Duodenal mucosa (tissue), 2 donors: ENCODE measurements around the gene ZDHHC13.

Experiments used
- H3K27ac ChIP-seq: one replicate; pipeline ENCODE4 v1.7.0; 2013; ENCODE audit warnings: low read depth, low read length
- H3K27me3 ChIP-seq, 2 donors: one replicate each; pipeline ENCODE4 v1.7.0; 2013; ENCODE audit warnings: low read length in 2 of 2, control low read depth in 1 of 2; ENCODE audit not compliant: insufficient read depth in 2 of 2, control insufficient read depth in 1 of 2
- H3K36me3 ChIP-seq, 2 donors: one replicate each; pipeline ENCODE4 v1.7.0; 2013; ENCODE audit warnings: low read length in 2 of 2, control low read depth in 1 of 2; ENCODE audit not compliant: insufficient read depth in 2 of 2, control insufficient read depth in 1 of 2
- H3K4me1 ChIP-seq, 2 donors: one replicate each; pipeline ENCODE4 v1.7.0; 2013; ENCODE audit warnings: low read length in 2 of 2, control low read depth in 1 of 2; ENCODE audit not compliant: insufficient read depth in 2 of 2, control insufficient read depth in 1 of 2
- H3K4me3 ChIP-seq, 2 donors: one replicate each; pipeline ENCODE4 v1.7.0; 2013; ENCODE audit warnings: low read length in 2 of 2, low read depth in 1 of 2
- H3K9ac ChIP-seq, 2 donors: one replicate each; pipeline ENCODE4 v1.7.0; 2013; ENCODE audit warnings: low read length in 2 of 2, low read depth in 1 of 2
- H3K9me3 ChIP-seq, 2 donors: one replicate each; pipeline ENCODE4 v1.7.0; 2013; ENCODE audit warnings: low read length in 2 of 2, control low read depth in 1 of 2; ENCODE audit not compliant: control insufficient read depth in 1 of 2

Gene ZDHHC13

DNA sequence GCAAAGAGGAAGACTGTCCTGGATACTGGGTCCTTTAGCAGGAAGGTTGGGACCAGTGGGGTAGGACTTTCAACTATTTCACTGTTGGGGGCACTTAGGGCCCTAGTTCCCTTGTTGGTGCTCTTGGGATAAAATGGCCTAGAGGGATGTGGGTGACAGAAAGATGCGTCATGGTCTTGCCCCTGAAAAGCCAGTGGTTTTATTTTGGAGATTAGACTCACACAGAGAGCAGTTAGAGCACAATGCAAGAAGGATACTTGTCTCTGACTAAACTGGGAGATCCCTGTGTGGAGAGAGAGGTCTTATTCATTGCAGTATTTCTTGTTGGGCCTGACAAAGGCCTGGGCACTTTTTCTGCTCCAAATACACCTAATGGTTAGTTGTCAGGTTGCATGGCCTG lies 33.8 kb upstream of the ZDHHC13 start:
- Histone ChIP-seq H3K27ac (no peak overlapping the region), H3K27me3 (no peaks in the 10 kb centered on the region)

DNA sequence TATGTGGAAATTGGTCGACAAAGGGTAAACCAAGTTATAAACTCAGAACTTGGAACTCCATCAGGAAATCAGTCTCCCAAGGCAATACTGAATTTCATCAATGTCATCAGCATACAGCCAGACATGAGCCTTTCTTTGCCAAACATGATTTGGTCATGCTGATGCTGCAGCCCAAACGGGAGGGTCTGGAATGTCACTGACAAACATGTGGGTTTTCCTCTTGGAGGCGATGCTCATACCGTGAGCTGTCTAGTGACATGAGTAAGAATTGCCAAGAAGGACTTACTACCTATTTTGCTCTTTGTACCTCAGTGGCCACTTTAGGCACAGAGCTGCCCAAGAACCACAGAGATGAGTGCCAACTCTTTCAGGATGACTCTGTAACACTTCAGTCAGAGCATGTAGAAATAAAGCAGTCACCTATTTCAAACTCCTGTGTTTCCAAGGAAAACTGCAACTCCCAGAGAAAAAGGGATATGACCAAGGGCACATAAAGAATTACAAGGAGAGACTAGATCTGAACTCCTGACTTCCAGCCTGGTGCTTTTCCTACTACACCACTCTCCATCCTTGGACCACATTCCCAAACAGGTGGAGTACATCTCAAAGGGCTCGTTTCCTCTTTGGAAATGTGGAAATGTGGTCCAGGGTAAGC lies 32.2 kb upstream of the ZDHHC13 start:
- H3K4me1 ChIP-seq = no peaks in the 10 kb centered on the region
- no peak overlapping the region for H3K9ac ChIP-seq
- no peaks in the 10 kb centered on the region for H3K36me3 ChIP-seq
- H3K27me3 ChIP-seq = no peaks in the 10 kb centered on the region
- H3K9me3 ChIP-seq = no peaks in the 10 kb centered on the region
- H3K27ac ChIP-seq = no peak overlapping the region
- no peak overlapping the region for H3K4me3 ChIP-seq

More for the DNA sequence above, 33.8 kb upstream of the ZDHHC13 start:
- Histone ChIP-seq H3K9me3 (no peaks in the 10 kb centered on the region), H3K4me1 (no peaks in the 10 kb centered on the region), H3K9ac (no peak overlapping the region), H3K4me3 (no peak overlapping the region), H3K36me3 (no peaks in the 10 kb centered on the region)

DNA sequence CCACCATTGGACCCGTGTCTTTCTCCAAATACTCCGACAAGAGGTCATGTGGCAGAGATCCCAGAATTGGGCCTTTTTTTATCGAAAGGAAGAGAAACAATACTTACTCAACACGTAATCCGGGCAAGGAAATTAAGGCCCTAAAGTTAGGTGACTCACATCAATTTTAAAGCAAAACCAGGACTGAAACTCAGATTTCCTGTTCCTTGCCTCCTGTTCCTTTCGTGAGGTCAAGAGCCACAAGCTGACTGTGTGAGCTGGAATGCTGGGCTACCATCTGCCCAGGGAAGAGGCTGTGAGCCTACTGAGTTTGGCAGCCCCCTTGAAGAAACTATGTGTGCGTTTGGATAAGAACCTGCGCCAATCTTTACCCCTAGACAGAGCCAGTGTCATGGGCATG lies 29.3 kb upstream of the ZDHHC13 start:
- H3K4me1 ChIP-seq = no peaks in the 10 kb centered on the region
- H3K27me3 ChIP-seq = no peaks in the 10 kb centered on the region
- H3K27ac ChIP-seq = no peak overlapping the region
- H3K36me3 ChIP-seq = no peaks in the 10 kb centered on the region
- no peaks in the 10 kb centered on the region for H3K9me3 ChIP-seq
- no peak overlapping the region for H3K9ac ChIP-seq
- H3K4me3 ChIP-seq = no peak overlapping the region

DNA sequence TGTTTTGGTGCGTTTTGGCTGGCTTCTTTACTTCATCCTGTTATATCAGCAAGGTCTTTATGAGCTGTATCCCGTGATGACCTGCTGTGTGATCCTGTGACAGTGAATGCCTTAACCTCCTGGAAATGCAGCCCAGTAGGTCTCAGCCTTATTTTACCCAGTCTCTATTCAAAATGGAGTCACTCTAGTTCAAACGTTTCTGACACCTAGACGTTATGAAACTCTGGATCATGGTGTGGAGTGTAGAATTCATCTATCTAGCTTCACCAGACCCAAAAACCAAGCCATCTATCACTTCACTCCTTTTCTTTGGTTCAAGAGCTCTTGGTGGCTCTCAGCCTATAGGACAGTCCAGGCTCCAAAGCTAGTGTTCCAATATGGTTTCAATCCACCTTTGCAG lies 28.2 kb upstream of the ZDHHC13 start:
- H3K4me1 ChIP-seq = no peaks in the 10 kb centered on the region
- H3K27me3 ChIP-seq = no peaks in the 10 kb centered on the region
- no peaks in the 10 kb centered on the region for H3K36me3 ChIP-seq
- H3K9me3 ChIP-seq = no peaks in the 10 kb centered on the region
- no peak overlapping the region for H3K27ac ChIP-seq
- no peak overlapping the region for H3K4me3 ChIP-seq
- no peak overlapping the region for H3K9ac ChIP-seq

DNA sequence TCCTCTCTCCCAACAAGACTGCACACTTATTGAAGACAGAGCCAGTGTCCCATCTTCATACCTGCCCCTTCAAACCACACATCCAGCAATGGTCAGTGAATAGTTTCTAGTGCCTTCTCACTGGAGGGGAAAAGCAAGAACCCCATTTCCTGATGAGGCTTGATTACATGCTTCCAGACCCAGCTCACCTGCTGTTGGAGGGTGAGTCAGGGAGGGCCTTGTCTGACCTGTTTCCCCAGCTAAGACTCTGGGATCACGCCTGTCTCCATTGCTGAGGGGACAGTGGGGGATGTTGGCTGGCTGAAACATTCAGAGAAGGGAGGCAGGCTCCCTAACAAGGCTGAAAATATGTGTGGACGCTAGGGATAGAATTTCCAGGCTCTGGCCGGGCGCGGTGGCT lies 27.5 kb upstream of the ZDHHC13 start:
- Histone ChIP-seq H3K27me3 (no peaks in the 10 kb centered on the region), H3K4me1 (no peaks in the 10 kb centered on the region), H3K9me3 (no peaks in the 10 kb centered on the region), H3K9ac (no peak overlapping the region), H3K4me3 (no peak overlapping the region), H3K27ac (no peak overlapping the region), H3K36me3 (no peaks in the 10 kb centered on the region)

DNA sequence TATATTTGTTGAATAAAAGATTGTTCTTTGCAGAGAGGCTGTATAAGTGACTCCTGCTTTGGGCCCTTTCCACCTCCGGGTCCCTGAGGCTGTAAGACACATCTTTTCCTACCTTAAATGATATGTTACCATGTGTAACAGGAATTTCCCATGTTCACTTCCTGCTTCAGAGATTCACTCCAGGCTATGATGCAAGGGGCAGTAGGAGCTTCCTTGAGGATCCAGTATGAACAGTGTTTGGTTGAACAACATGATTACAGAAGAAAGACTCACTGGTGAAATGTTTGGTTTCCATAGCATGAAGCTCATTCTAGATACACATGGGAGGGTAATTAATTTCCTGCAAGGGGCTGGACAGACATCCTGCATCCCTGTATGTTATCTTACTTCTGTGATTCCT lies 25.6 kb upstream of the ZDHHC13 start:
- H3K27ac ChIP-seq = no peak overlapping the region
- no peak overlapping the region for H3K4me3 ChIP-seq
- H3K9ac ChIP-seq = no peak overlapping the region
- no peaks in the 10 kb centered on the region for H3K4me1 ChIP-seq
- no peaks in the 10 kb centered on the region for H3K9me3 ChIP-seq
- H3K27me3 ChIP-seq = no peaks in the 10 kb centered on the region
- no peaks in the 10 kb centered on the region for H3K36me3 ChIP-seq

DNA sequence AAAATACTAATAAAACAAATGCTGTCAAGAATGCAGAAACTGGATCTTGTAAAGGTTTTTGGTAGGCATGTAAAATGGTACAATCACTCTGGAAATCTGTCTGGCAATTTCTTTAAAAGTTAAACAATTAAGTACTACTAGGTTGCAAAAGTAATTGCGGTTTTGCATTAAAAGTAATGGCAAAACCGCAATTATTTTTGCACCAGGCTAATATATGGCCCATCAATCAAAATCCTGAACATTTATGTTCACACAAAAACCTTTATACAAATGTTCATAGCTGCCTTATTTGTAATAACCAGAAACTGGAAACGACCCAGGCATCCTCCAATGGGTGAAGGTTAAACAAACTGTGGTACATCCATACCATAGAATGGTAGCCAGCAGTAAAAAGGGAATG lies 24.6 kb upstream of the ZDHHC13 start:
- no peaks in the 10 kb centered on the region for H3K4me1 ChIP-seq
- no peaks in the 10 kb centered on the region for H3K36me3 ChIP-seq
- no peaks in the 10 kb centered on the region for H3K9me3 ChIP-seq
- H3K9ac ChIP-seq = no peak overlapping the region
- no peaks in the 10 kb centered on the region for H3K27me3 ChIP-seq
- no peak overlapping the region for H3K4me3 ChIP-seq
- no peak overlapping the region for H3K27ac ChIP-seq

DNA sequence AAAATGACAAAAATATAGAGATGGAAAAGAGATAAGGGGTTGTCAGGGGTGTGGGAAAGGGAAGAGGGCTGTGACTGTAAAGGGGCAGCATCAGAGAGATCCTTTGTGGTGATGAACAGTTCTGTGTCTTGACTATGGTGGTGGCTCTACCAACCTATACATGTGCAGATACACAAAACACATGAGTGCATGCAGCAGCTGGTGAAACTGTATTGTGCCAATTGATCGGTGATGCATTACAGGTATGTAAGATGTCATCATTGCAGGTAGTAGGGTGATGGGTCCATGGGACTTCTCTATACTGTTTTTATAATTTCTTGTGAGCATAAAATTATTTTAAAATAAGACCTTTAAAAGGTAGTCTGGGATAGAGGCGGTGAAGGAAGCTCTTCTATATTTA lies 24.1 kb upstream of the ZDHHC13 start:
- Histone ChIP-seq H3K4me1 (no peaks in the 10 kb centered on the region), H3K27me3 (no peaks in the 10 kb centered on the region), H3K9ac (no peak overlapping the region), H3K27ac (no peak overlapping the region), H3K4me3 (no peak overlapping the region), H3K36me3 (no peaks in the 10 kb centered on the region), H3K9me3 (no peaks in the 10 kb centered on the region)

DNA sequence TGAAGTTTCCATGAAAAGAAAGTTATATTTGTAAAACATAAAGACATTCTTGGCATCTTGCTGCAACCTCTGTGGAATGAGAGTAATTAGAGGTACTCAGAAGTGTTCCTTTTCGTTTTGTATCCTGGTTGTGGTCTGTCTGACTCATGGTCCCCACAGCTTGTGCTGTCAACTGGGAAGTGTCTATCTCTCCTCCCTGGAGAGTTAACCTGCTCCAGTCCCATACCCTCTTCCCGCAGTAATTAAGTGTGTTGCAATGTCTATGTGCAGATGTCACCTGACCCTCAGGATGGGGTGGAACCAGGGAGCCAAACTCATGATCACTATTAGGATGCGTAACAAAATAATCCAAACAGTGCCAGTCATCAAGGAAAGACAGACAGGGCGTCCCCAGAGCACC lies 23.0 kb upstream of the ZDHHC13 start:
- Histone ChIP-seq H3K9me3 (no peaks in the 10 kb centered on the region), H3K4me3 (no peak overlapping the region), H3K36me3 (no peaks in the 10 kb centered on the region), H3K27ac (no peak overlapping the region), H3K27me3 (no peaks in the 10 kb centered on the region), H3K9ac (no peak overlapping the region), H3K4me1 (no peaks in the 10 kb centered on the region)

DNA sequence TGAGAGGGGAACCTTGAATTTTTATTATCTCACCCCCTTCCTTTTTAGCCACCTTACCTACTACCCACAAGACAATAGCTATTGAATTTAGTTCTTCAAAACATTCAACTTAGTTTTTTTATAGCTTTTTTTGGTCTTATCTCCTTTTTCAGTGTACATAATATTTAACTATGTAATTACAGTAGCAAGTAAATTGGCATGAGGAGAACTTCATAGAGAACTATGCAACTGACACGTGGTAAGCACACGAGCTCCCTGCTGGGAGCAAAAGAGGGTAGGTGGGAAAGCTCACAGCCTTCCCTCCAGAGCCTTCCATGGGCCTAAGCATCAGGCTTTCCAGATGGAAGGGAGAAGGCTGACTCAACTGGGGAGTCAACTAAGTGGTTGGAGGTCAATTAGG lies 22.1 kb upstream of the ZDHHC13 start:
- H3K4me1 ChIP-seq = no peaks in the 10 kb centered on the region
- H3K27ac ChIP-seq = no peak overlapping the region
- H3K9me3 ChIP-seq = no peaks in the 10 kb centered on the region
- H3K4me3 ChIP-seq = no peak overlapping the region
- no peaks in the 10 kb centered on the region for H3K36me3 ChIP-seq
- no peak overlapping the region for H3K9ac ChIP-seq
- no peaks in the 10 kb centered on the region for H3K27me3 ChIP-seq

DNA sequence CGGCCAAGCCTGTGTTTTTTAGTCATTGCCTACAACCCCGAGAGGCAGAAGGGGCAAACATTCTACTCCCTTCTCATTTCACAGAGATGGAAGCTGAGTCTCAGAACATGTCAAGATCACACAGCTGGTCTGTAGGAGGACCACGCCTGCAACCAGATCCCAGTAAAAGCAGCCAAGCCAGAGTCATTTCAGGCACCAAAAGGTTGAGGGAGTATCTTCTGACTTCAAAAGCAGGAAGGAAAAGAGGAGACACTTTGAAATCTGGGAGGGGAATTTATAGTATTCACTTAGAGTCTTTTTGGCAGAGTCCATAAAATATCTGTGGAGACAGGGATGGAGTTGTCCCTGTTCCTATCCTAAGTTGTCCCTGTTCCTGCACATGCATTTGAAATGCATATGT lies 17.9 kb upstream of the ZDHHC13 start:
- Histone ChIP-seq H3K9me3 (no peaks in the 10 kb centered on the region), H3K27ac (no peak overlapping the region), H3K4me1 (peaks cover 17 to 18% of the 10 kb centered on the region in 2 donors), H3K9ac (no peak overlapping the region), H3K27me3 (no peaks in the 10 kb centered on the region), H3K4me3 (no peak overlapping the region), H3K36me3 (no peaks in the 10 kb centered on the region)
